Prostate gland (tissue), 2 donors: ENCODE data around the gene MARCHF5. TPM values are rescaled to one million over a fixed set of nuclear protein-coding genes. Genes with fewer than 3 reads are reported as not detected.

Source experiments
- DNase-seq: peaks from one replicate; pipeline ENCODE4 v3.0.0-alpha.2; 2019; ENCODE audit warnings: low spot score
- H3K27ac ChIP-seq, 2 donors: fragments of 200-600 bp; sonication (generic); 2 replicates each; pipeline ENCODE4 v1.5.1; 2017 to 2019
- H3K27me3 ChIP-seq: fragments of 200-600 bp; sonication (generic); replicated peaks from 2 replicates; pipeline ENCODE4 v1.5.1; 2019; ENCODE audit not compliant: insufficient read depth
- H3K36me3 ChIP-seq, 2 donors: fragments of 200-600 bp; sonication (generic); 1 replicate in 1 of 2; 2 replicates in 1 of 2; pipeline versions ENCODE4 v1.5.1 to v1.8.1; 2017 to 2019
- H3K4me1 ChIP-seq: fragments of 200-600 bp; sonication (generic); replicated peaks from 2 replicates; pipeline ENCODE4 v1.5.1; 2019
- H3K4me3 ChIP-seq, 2 donors: fragments of 200-600 bp; sonication (generic); 2 replicates each; pipeline ENCODE4 v1.5.1; 2017 to 2019
- H3K9me3 ChIP-seq: fragments of 200-600 bp; sonication (generic); 2 replicates; pipeline ENCODE4 v1.5.1; 2017
- CTCF ChIP-seq, 4 experiments: fragments of 200-600 bp in 2 of 4; fragments of 450-650 bp in 2 of 4; sonication (generic) in 2 of 4; IDR thresholded peaks; 1 replicate in 3 of 4; 2 replicates in 1 of 4; pipeline ENCODE4 v1.5.1; 2016 to 2019; ENCODE audit warnings: antibody characterized with exemption in 4 of 4, mild to moderate bottlenecking in 2 of 4, moderate library complexity in 2 of 4
- POLR2A ChIP-seq: fragments of 450-650 bp; IDR thresholded peaks from one replicate; pipeline ENCODE4 v1.6.1; 2016; ENCODE audit warnings: antibody characterized with exemption, mild to moderate bottlenecking
- POLR2AphosphoS5 ChIP-seq: sonication (generic); formaldehyde crosslinking; IDR thresholded peaks from one replicate; pipeline ENCODE4 v1.6.1; 2017; ENCODE audit warnings: antibody characterized with exemption
- WGBS: methylation state at CpG from one replicate; pipeline ENCODE4 v1.1.5; 2018; 5-methylcytosine and 5-hydroxymethylcytosine counted together
- intact Hi-C: fragments of 100-400 bp; cut with DNase I; formaldehyde crosslinking; loops from one replicate; pipeline ENCODE4 v1.14.2; 2022
- total RNA-seq, 2 donors: library from RNA; depleted of rRNA; stranded (reverse); fragments of >200 nt; gene quantifications; one replicate each; pipeline ENCODE4 v1.1.0, GENCODE V29; 2016

Gene MARCHF5
- total RNA-seq, 2 donors from 2014 or later: 20.8 TPM

DNA sequence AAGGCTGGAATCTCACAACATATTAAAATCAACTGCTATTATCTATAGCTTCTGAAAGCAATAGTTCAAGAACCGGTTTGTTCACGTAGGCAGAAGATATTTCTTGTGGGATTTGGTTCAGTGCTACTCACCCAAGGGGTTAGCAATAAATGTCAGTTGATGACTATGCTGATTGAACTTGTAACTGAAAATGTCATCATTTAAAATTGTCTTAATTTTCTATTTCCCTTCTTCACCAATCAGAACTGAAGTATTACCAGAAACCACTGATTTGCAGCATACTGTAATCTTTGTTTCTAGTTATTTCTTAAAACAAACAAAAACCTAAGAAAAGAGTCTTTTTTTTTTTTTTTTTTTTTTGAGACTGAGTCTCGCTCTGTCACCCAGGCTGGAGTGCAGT lies 46.2 kb upstream of the MARCHF5 start:
- H3K36me3 ChIP-seq: no peaks in the 10 kb centered on the region
- H3K4me1 ChIP-seq: peaks cover 3% of the 10 kb centered on the region
- TF ChIP-seq CTCF (IDR thresholded peaks at IDR 0.05) (no peak), POLR2A (no peak), POLR2AphosphoS5 (no peak)
- no peaks in the 10 kb centered on the region for H3K27me3 ChIP-seq
- H3K9me3 ChIP-seq: no peaks in the 10 kb centered on the region
- intact Hi-C loops: no loop called here
- H3K4me3 ChIP-seq: no peak overlapping the region
- WGBS: 68% methylated on average over 3 of the region's 3 CpGs
- H3K27ac ChIP-seq: no peak overlapping the region
- DNase-seq: no peak

- Histone ChIP-seq H3K4me3 (no peak overlapping the region), H3K9me3 (no peaks in the 10 kb centered on the region), H3K36me3 (no peaks in the 10 kb centered on the region), H3K27ac (no peak overlapping the region), H3K27me3 (no peaks in the 10 kb centered on the region), H3K4me1 (no peaks in the 10 kb centered on the region)
- intact Hi-C loops: no loop called here
- 88% methylated on average over 2 of the region's 2 CpGs for WGBS
- TF ChIP-seq CTCF (IDR thresholded peaks at IDR 0.05) (no peak), POLR2A (no peak), POLR2AphosphoS5 (no peak)
- no peak for DNase-seq
Measured at GRCh38 chr10:92248566-92248965, 42.4 kb upstream of the MARCHF5 start.

- 74% methylated on average over 2 of the region's 2 CpGs for WGBS
- Histone ChIP-seq H3K27ac (no peak overlapping the region), H3K36me3 (no peaks in the 10 kb centered on the region), H3K4me3 (no peak overlapping the region), H3K27me3 (no peaks in the 10 kb centered on the region), H3K9me3 (no peaks in the 10 kb centered on the region), H3K4me1 (no peaks in the 10 kb centered on the region)
- intact Hi-C loops: no loop called here
- TF ChIP-seq POLR2A (no peak), CTCF (IDR thresholded peaks at IDR 0.05) (no peak), POLR2AphosphoS5 (no peak)
- DNase-seq: no peak
Measured at GRCh38 chr10:92263396-92263795, 27.6 kb upstream of the MARCHF5 start.

GRCh38 chr10:92264249-92264648 lies 26.7 kb upstream of the MARCHF5 start:
- H3K9me3 ChIP-seq: no peaks in the 10 kb centered on the region
- intact Hi-C loops: no loop called here
- no peaks in the 10 kb centered on the region for H3K4me1 ChIP-seq
- WGBS: 94% methylated on average over 2 of the region's 2 CpGs
- H3K36me3 ChIP-seq: no peaks in the 10 kb centered on the region
- no peak overlapping the region for H3K4me3 ChIP-seq
- no peaks in the 10 kb centered on the region for H3K27me3 ChIP-seq
- no peak overlapping the region for H3K27ac ChIP-seq
- no peak for DNase-seq
- TF ChIP-seq POLR2A: no peak
- no peak for TF ChIP-seq POLR2AphosphoS5
- no peak for TF ChIP-seq CTCF (IDR thresholded peaks at IDR 0.05)

- H3K27ac ChIP-seq: no peak overlapping the region
- no peak for DNase-seq
- no peak for TF ChIP-seq POLR2A
- no peak for TF ChIP-seq CTCF (IDR thresholded peaks at IDR 0.05)
- TF ChIP-seq POLR2AphosphoS5: no peak
- no peak overlapping the region for H3K4me3 ChIP-seq
- no peaks in the 10 kb centered on the region for H3K36me3 ChIP-seq
- WGBS: 66% methylated on average over 2 of the region's 2 CpGs
- no peaks in the 10 kb centered on the region for H3K9me3 ChIP-seq
- no peaks in the 10 kb centered on the region for H3K27me3 ChIP-seq
- no peaks in the 10 kb centered on the region for H3K4me1 ChIP-seq
- intact Hi-C loops: no loop called here
Measured at GRCh38 chr10:92265687-92266258, 25.2 kb upstream of the MARCHF5 start.
